Measurements from ENCODE around the gene SLC16A9.

DNA sequence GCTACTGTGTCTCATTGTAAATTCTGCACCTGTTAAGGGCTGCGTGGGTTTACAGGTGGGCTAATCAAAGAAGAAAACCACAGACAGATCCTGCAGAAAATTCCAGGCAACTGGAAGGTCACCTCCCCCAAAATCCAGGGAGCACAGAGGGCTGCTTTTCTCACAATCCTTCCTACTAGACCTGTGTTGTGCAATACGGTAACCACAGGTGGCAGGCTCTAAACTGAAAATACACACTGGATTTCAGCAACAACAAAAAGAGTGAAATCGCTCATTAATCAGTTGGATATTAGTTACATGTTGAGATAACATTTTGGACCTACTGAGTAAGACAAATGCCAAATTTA is 83.2 kb downstream of the SLC16A9 start:
- TF ChIP-seq, protein P1, sequence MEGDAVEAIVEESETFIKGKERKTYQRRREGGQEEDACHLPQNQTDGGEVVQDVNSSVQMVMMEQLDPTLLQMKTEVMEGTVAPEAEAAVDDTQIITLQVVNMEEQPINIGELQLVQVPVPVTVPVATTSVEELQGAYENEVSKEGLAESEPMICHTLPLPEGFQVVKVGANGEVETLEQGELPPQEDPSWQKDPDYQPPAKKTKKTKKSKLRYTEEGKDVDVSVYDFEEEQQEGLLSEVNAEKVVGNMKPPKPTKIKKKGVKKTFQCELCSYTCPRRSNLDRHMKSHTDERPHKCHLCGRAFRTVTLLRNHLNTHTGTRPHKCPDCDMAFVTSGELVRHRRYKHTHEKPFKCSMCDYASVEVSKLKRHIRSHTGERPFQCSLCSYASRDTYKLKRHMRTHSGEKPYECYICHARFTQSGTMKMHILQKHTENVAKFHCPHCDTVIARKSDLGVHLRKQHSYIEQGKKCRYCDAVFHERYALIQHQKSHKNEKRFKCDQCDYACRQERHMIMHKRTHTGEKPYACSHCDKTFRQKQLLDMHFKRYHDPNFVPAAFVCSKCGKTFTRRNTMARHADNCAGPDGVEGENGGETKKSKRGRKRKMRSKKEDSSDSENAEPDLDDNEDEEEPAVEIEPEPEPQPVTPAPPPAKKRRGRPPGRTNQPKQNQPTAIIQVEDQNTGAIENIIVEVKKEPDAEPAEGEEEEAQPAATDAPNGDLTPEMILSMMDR (IDR thresholded peaks at IDR 0.05 in 8 of 11, conservative IDR thresholded peaks at IDR 0.05 in 3 of 11) = no peak
- TF ChIP-seq POLR2A (IDR thresholded peaks at IDR 0.05) = no peak
- TF ChIP-seq POLR2AphosphoS5 (IDR thresholded peaks at IDR 0.05) = no peak

All from spleen (tissue), 7 donors.